B cell (primary cell): ENCODE results near the gene EPOP. TPM values are rescaled to one million over a fixed set of nuclear protein-coding genes. Genes with fewer than 3 reads are reported as not detected.

ENCODE experiments used
- ATAC-seq: fragments of 200-7000 bp; cut with Tn5 transposase; one replicate; pipeline ENCODE4 v1.10.0; 2021; ENCODE audit warnings: low read depth, mild to moderate bottlenecking, moderate number of reproducible peaks, moderate library complexity
- CTCF ChIA-PET: fragments of 350-600 bp; sonication (Branson Sonifier 250); formaldehyde crosslinking; loops from one replicate; lab custom pipeline; 2021; ENCODE audit warnings: antibody characterized with exemption, inconsistent platforms; lab: Charles Lee
- POLR2A ChIA-PET: fragments of 350-600 bp; sonication (Branson Sonifier 250); formaldehyde crosslinking; loops from one replicate; lab custom pipeline; 2021; ENCODE audit warnings: antibody characterized with exemption; lab: Charles Lee
- DNase-seq: peaks from one replicate; pipeline ENCODE4 v3.0.0; 2013
- H2AFZ ChIP-seq: 2 replicates; pipeline ENCODE4 v1.6.1; 2012; ENCODE audit warnings: mild to moderate bottlenecking, low read depth, low read length; ENCODE audit not compliant: insufficient read depth, poor library complexity, severe bottlenecking
- H3K27ac ChIP-seq, 2 donors: 1 replicate in 1 of 2; 2 replicates in 1 of 2; pipeline ENCODE4 v1.5.1; 2012 to 2013; ENCODE audit warnings: low read length in 2 of 2, mild to moderate bottlenecking in 2 of 2, moderate library complexity in 1 of 2
- H3K27me3 ChIP-seq, 4 experiments: fragments of 200-600 bp in 1 of 4; sonication (generic) in 1 of 4; replicated peaks in 1 of 4; 1 replicate in 2 of 4; 2 replicates in 2 of 4; pipeline versions ENCODE4 v1.6.1 to v1.7.0; 2013 to 2016; ENCODE audit warnings: low read length in 3 of 4, mild to moderate bottlenecking in 2 of 4, mixed read lengths in 1 of 4, moderate library complexity in 1 of 4; ENCODE audit not compliant: insufficient read depth in 4 of 4, control insufficient read depth in 3 of 4; ENCODE audit errors: control extremely low read depth in 1 of 4
- H3K36me3 ChIP-seq, 2 experiments: replicated peaks in 1 of 2; 1 replicate in 1 of 2; 2 replicates in 1 of 2; pipeline versions ENCODE4 v1.6.1 to v1.7.1; 2013; ENCODE audit warnings: low read length in 1 of 2; ENCODE audit not compliant: insufficient read depth in 2 of 2, control insufficient read depth in 1 of 2; ENCODE audit errors: control extremely low read depth in 1 of 2, extremely low read depth in 1 of 2
- H3K4me1 ChIP-seq, 2 donors: fragments of 200-600 bp in 1 of 2; sonication (generic) in 1 of 2; 1 replicate in 1 of 2; 2 replicates in 1 of 2; pipeline versions ENCODE4 v1.5.1 to v1.6.1; 2013 to 2017; ENCODE audit warnings: low read length in 2 of 2; ENCODE audit not compliant: control insufficient read depth in 2 of 2, insufficient read depth in 2 of 2
- H3K4me2 ChIP-seq: replicated peaks from 2 replicates; pipeline ENCODE3; 2012; ENCODE audit warnings: mild to moderate bottlenecking, low read depth, low read length; ENCODE audit not compliant: poor library complexity, severe bottlenecking
- H3K4me3 ChIP-seq, 5 experiments: fragments of 200-600 bp in 1 of 5; sonication (generic) in 1 of 5; 1 replicate in 3 of 5; 2 replicates in 2 of 5; pipeline versions ENCODE4 v1.5.1 to v1.7.0; 2011 to 2016; ENCODE audit warnings: low read length in 4 of 5, mild to moderate bottlenecking in 4 of 5, low read depth in 2 of 5, control low read depth in 1 of 5, moderate library complexity in 1 of 5; ENCODE audit not compliant: insufficient read depth in 1 of 5; ENCODE audit errors: control extremely low read depth in 1 of 5, extremely low read depth in 1 of 5
- H3K79me2 ChIP-seq: fragments of 200-600 bp; sonication (generic); one replicate; pipeline ENCODE4 v1.6.0; 2016; ENCODE audit warnings: low read length; ENCODE audit not compliant: control insufficient read depth, insufficient read depth
- H3K9ac ChIP-seq: fragments of 200-600 bp; sonication (generic); 2 replicates; pipeline ENCODE4 v1.6.1; 2017; ENCODE audit warnings: mild to moderate bottlenecking, low read length, moderate library complexity
- H3K9me3 ChIP-seq, 3 donors: one replicate each; pipeline versions ENCODE4 v1.6.1 to v1.7.1; 2013; ENCODE audit warnings: low read length in 2 of 3; ENCODE audit not compliant: control insufficient read depth in 2 of 3, insufficient read depth in 1 of 3; ENCODE audit errors: control extremely low read depth in 1 of 3
- H4K20me1 ChIP-seq: 2 replicates; pipeline ENCODE4 v1.6.0; 2012; ENCODE audit warnings: mild to moderate bottlenecking, low read length; ENCODE audit not compliant: insufficient read depth, control insufficient read depth, poor library complexity, severe bottlenecking
- H3K27ac Mint-ChIP-seq: one replicate; pipeline ENCODE4 v1.8.0; 2021; ENCODE audit warnings: mixed read lengths
- H3K27me3 Mint-ChIP-seq: one replicate; pipeline ENCODE4 v1.8.0; 2021; ENCODE audit warnings: mixed read lengths
- H3K4me1 Mint-ChIP-seq: one replicate; pipeline ENCODE4 v1.8.0; 2021; ENCODE audit warnings: mixed read lengths
- H3K4me3 Mint-ChIP-seq: one replicate; pipeline ENCODE4 v1.8.0; 2021; ENCODE audit warnings: mixed read lengths
- H3K9me3 Mint-ChIP-seq: one replicate; pipeline ENCODE4 v1.8.0; 2022; ENCODE audit warnings: mixed read lengths; ENCODE audit not compliant: insufficient read depth
- EZH2 ChIP-seq: IDR thresholded peaks from 2 replicates; pipeline ENCODE4 v1.6.1; 2012; ENCODE audit warnings: borderline replicate concordance, low read depth, mild to moderate bottlenecking, moderate library complexity, low read length; ENCODE audit not compliant: insufficient read depth, poor library complexity, severe bottlenecking
- WGBS: methylation state at CpG from one replicate; pipeline ENCODE4 v1.1.5; 2013; ENCODE audit warnings: missing lambda C conversion rate; ENCODE audit not compliant: insufficient coverage; 5-methylcytosine and 5-hydroxymethylcytosine counted together
- intact Hi-C: fragments of 100-400 bp; cut with micrococcal nuclease; formaldehyde crosslinking; loops from one replicate; pipeline ENCODE4 v1.10.0; 2022
- polyA plus RNA-seq: library from polyadenylated mRNA; depleted of rRNA; stranded (reverse); fragments of >200 nt; gene quantifications from 2 replicates; pipeline ENCODE4 v1.2.3, GENCODE V29; 2012
- total RNA-seq, 2 donors: library from RNA; stranded (reverse); fragments of 120-200 nt in 1 of 2; gene quantifications; 1 replicate in 1 of 2; 2 replicates in 1 of 2; pipeline versions ENCODE4 v1.2.3 to v1.2.4, GENCODE V29; 2013 to 2022
- TF ChIP-seq, protein P1 (sequence below): fragments of 200-600 bp; IDR thresholded peaks from one replicate; pipeline ENCODE4 v1.8.0; 2022; ENCODE audit warnings: antibody characterized with exemption, mild to moderate bottlenecking

The EPOP gene
- total and polyA plus RNA-seq, 2 donors (not counting 1 experiment from before 2014, with no cell fraction given), result 0.66 to 1.2 TPM

GRCh38 chr17:38709104-38709820 is 34.5 kb upstream of the EPOP start:
- peaks cover 10 to 27% of the 10 kb centered on the region in 2 donors for H3K4me1 ChIP-seq
- ChIA-PET CTCF (interaction anchor here (0.6 to 0.7 kb wide), 2 partner anchors 10 to 19 kb away, joined by 3 to 4 read pairs; no protein-coding TSS in a partner anchor), POLR2A (interaction anchor here (0.6 kb wide), 1 partner anchor 10 kb away, joined by 3 read pairs; no protein-coding TSS in a partner anchor)
- Mint-ChIP-seq H3K27ac (no peak overlapping the region), H3K4me3 (no peak overlapping the region), H3K27me3 (no peaks in the 10 kb centered on the region), H3K9me3 (no peaks in the 10 kb centered on the region), H3K4me1 (peaks cover 29% of the 10 kb centered on the region)
- no peaks in the 10 kb centered on the region for H3K9me3 ChIP-seq
- H3K27me3 ChIP-seq, result no peaks in the 10 kb centered on the region
- peaks cover 72% of the 10 kb centered on the region for H4K20me1 ChIP-seq
- H3K36me3 ChIP-seq, result peaks cover 3 to 62% of the 10 kb centered on the region in 2 experiments
- H3K9ac ChIP-seq, result no peak overlapping the region
- no peak overlapping the region for H3K4me3 ChIP-seq
- WGBS, result 98% methylated on average over 16 of the region's 18 CpGs
- H3K79me2 ChIP-seq, result peaks cover 31% of the 10 kb centered on the region
- intact Hi-C loops, result no loop called here
- no peak overlapping the region for H3K27ac ChIP-seq
- no peak overlapping the region for H2AFZ ChIP-seq
- DNase-seq, result no peak
- TF ChIP-seq, protein P1, sequence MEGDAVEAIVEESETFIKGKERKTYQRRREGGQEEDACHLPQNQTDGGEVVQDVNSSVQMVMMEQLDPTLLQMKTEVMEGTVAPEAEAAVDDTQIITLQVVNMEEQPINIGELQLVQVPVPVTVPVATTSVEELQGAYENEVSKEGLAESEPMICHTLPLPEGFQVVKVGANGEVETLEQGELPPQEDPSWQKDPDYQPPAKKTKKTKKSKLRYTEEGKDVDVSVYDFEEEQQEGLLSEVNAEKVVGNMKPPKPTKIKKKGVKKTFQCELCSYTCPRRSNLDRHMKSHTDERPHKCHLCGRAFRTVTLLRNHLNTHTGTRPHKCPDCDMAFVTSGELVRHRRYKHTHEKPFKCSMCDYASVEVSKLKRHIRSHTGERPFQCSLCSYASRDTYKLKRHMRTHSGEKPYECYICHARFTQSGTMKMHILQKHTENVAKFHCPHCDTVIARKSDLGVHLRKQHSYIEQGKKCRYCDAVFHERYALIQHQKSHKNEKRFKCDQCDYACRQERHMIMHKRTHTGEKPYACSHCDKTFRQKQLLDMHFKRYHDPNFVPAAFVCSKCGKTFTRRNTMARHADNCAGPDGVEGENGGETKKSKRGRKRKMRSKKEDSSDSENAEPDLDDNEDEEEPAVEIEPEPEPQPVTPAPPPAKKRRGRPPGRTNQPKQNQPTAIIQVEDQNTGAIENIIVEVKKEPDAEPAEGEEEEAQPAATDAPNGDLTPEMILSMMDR, result no peak
- TF ChIP-seq EZH2, result no peak
- H3K4me2 ChIP-seq, result no peak overlapping the region
- ATAC-seq, result no peak

DNA sequence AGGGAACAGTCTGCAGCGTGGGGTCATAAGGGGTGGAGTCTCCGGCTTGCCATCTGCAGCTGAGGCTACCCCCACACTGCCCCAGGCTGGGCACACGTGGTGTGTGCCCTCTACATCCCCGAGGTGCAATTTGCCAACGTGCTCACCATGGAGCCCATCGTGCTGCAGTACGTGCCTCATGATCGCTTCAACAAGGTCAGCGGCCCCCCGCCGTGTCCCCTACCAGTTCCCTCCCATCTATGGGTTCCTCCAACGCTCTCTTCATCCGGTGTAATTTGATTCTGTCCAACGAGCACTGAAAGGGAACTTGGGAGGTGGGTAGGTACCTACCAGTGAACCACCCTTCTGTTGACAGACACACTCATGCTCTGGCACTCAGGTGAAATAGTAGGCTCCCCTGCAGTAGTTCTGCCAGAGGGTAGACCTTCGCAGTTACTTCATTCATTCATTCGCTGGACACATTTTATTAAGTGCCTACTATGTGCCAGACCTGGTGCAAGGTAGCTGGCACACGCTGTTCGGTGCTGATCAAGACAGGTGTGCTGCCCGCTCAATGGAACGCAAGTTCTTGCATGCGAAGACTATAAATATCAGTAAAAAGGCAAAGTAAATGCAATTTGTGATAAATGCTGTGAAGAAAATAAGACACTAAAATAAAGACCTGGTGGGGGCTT is 33.1 kb upstream of the EPOP start:
- Mint-ChIP-seq H3K9me3 (no peaks in the 10 kb centered on the region), H3K27me3 (no peaks in the 10 kb centered on the region), H3K4me3 (peak overlapping the region; percentile 92), H3K4me1 (peaks cover 40% of the 10 kb centered on the region), H3K27ac (peak overlapping the region; percentile 67)
- Histone ChIP-seq H3K9me3 (no peaks in the 10 kb centered on the region), H3K27ac (no peak overlapping the region), H2AFZ (no peak overlapping the region), H3K36me3 (peaks cover 0 to 47% of the 10 kb centered on the region in 2 experiments), H3K4me1 (peaks cover 10 to 39% of the 10 kb centered on the region in 2 donors), H3K79me2 (peaks cover 31% of the 10 kb centered on the region), H3K4me2 (peak overlapping the region; percentile 97), H3K4me3 (no peak overlapping the region), H4K20me1 (peaks cover 65% of the 10 kb centered on the region), H3K9ac (no peak overlapping the region), H3K27me3 (no peaks in the 10 kb centered on the region)
- 96% methylated on average over 18 of the region's 21 CpGs for WGBS
- DNase-seq (no peak), ATAC-seq (no peak)
- POLR2A ChIA-PET, result interaction anchor here (0.6 to 3.7 kb wide), 2 partner anchors 21 to 30 kb away, joined by 7 to 15 read pairs; no protein-coding TSS in a partner anchor
- intact Hi-C loops, result no loop called here
- no peak for TF ChIP-seq EZH2
- TF ChIP-seq, protein P1, result no peak
- CTCF ChIA-PET, result interaction anchor here (1.4 to 3.8 kb wide), 2 partner anchors 28 to 31 kb away, joined by 6 to 32 read pairs; no protein-coding TSS in a partner anchor
